Umbilical cord (tissue), 2 donors: ENCODE data around the gene BANP. TPM values are rescaled to one million over a fixed set of nuclear protein-coding genes. Genes with fewer than 3 reads are reported as not detected.
"Not testable (repeated sequence)": the region's sequence is repeated elsewhere in the genome, so short reads cannot be mapped to it uniquely, and the experiment has no call there.

Experiments
- DNase-seq: peaks from one replicate; pipeline ENCODE4 v3.0.0-alpha.2; 2015; ENCODE audit warnings: low spot score
- total RNA-seq: library from RNA; depleted of rRNA; stranded (reverse); fragments of >200 nt; gene quantifications from one replicate; pipeline ENCODE4 v1.2.3, GENCODE V29; 2014; ENCODE audit warnings: low replicate concordance; ENCODE audit not compliant: insufficient read depth

Gene BANP
- total RNA-seq, result 27.2 TPM

DNA sequence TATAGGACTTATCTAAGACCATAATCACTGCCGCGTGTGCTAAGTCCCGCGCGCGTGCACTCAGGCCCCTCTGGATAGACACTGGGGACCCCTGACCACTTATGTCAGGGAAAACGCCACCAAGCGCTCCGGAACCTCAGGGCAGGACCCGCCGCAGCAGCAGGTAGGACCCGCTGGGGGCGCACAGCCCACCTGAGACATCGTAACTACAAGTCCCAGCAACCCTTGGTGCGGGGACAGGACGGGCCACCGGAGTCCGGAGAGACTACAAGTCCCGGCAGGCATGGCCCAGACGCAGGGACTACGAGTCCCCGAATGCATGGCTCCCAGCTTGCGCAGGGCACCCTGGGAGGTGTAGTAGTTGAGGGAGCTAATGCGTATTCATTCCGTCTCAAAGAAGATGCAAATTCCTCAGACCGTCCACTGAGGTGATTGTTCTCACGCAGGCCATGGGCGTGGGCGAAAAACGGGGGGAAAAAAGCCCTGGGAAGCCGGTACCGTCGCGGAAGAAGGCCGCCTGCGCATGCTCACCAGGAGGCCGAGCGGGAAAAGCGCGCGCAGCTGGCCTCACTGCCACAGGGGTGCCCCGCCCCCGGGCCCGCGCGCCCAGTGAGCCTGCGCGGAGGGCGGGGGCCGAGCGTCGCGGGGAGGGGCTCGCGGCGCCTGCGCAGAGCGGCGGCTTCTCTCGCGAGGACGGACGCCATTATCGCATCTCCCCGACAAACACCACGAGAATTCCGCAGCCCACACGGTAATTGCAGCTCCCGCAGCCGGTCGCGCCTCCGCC lies at the start of gene BANP:
Gene BANP (plus strand): TSS at position 670 of the 787 bp plus-strand sequence. CDS start 23,682 bp downstream, outside the sequence.
- peak; percentile 100 for DNase-seq

GRCh38 chr16:87904963-87905362 lies 46.3 kb upstream of the BANP start:
- DNase-seq, result not testable (repeated sequence)

- not testable (repeated sequence) for DNase-seq
Observed at GRCh38 chr16:87905521-87905920, 45.7 kb upstream of the BANP start.

DNA sequence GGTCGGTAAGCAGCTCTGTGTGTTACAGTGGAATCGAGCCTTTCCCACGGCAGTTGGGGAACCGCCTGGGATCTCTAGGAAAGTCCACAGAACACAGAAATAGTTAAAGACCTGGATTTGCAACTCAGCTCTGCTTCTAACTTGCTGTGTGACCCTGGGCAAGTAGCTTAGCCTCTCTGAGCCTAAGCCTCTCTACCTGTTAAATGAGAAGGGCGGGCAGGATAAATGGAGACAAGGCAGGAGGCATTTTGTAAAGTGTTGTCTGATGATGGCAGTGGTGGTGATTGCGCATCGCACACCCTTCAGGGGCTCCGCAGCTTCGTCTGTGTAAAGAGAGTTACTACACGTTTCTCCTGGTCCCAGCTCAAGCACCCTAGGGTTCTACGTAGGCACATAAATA lies 43.1 kb upstream of the BANP start:
- not testable (repeated sequence) for DNase-seq

DNA sequence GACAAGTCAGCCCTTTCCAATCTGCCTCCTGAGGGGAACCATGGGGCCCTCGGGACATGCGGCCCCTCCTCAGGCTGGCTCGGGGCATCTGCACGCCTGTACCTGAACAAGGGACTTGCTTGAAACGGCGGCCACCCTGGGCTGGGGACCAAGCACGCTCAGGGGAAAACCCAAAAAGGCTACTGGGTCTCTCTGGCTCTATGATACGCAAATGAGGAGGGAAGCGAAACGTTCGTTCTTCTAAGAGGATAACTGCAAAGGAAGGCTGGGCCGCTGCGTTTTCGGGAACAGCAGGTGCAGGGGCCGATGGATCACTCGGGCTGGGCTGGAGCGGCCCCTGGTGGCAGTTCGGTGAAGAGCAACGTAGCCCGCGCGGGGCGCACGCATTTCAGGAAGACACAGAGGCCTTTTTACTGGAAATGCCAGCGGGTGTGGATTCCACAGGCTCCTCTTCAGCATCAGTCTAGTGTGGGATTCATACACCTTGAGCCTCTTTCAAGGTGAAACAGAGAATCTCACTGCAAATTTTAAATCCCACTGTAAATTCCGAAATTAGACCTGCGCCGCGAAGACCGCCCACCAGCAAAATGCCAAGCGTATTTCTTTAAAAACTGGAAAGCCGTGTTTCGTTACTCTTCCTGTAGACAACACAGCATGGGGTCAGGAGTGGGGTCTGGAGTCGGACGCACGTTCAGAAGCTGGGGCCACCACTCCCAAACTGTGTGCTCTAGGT lies 41.9 kb upstream of the BANP start:
- DNase-seq, result peak; percentile 42

DNA sequence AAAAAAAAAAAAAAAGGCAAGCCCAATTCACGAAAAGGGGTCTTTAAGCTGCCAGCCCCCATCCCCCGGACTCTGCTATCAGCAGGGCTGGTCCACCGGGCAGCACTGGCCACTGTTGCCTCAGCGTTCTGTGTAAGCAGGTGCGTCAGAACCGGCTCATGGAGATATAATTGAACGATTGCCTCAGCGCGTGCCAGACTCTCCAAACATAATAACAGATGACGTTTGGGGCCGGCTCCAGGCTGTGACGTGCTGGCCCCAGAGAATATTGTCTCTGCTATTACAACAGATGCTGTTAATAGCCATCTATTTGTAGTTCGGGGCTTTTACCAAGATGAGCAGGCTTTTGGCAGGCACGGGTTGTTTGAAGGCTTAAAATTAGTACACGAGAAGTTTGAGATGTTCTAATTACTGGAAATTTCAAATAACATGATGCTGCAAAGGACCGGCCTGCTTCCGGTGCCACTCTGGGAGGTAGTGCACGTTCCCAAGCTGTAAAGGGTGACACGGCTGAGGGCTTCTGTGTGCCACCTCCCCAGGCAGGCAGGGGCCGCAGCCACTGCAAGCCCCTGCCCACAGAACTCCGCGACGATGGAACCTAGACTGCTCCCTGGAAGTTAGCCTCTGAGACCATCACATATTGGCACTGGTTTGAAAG lies 40.0 kb upstream of the BANP start:
- not testable (repeated sequence) for DNase-seq

- DNase-seq, result not testable (repeated sequence)
Observed at GRCh38 chr16:87912691-87913090, 38.5 kb upstream of the BANP start.

- not testable (repeated sequence) for DNase-seq
Observed at GRCh38 chr16:87914021-87914725, 37.1 kb upstream of the BANP start.

DNA sequence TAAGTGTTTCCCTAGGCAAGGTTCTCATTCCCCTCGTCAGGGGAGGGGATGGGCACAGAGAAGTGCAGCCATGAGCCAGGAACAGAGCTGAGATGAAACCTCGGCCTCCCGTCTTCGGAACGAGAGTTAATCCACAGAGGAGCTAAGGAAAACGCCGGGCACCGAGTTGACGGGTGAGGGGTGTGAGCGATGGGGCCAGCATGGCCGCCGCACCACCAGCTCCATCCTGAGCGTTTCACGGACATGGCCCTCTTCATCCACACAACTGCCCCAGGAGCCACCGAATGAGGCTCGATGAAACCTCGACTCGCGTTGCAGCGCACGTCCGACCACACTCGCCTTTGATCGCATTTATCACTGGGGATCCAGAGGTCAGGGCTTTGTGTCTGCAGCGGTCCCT lies 36.4 kb upstream of the BANP start:
- DNase-seq, result no peak

GRCh38 chr16:87917503-87917902 lies 33.7 kb upstream of the BANP start:
- no peak for DNase-seq

- no peak for DNase-seq
Observed at GRCh38 chr16:87918338-87918737, 32.9 kb upstream of the BANP start.

DNA sequence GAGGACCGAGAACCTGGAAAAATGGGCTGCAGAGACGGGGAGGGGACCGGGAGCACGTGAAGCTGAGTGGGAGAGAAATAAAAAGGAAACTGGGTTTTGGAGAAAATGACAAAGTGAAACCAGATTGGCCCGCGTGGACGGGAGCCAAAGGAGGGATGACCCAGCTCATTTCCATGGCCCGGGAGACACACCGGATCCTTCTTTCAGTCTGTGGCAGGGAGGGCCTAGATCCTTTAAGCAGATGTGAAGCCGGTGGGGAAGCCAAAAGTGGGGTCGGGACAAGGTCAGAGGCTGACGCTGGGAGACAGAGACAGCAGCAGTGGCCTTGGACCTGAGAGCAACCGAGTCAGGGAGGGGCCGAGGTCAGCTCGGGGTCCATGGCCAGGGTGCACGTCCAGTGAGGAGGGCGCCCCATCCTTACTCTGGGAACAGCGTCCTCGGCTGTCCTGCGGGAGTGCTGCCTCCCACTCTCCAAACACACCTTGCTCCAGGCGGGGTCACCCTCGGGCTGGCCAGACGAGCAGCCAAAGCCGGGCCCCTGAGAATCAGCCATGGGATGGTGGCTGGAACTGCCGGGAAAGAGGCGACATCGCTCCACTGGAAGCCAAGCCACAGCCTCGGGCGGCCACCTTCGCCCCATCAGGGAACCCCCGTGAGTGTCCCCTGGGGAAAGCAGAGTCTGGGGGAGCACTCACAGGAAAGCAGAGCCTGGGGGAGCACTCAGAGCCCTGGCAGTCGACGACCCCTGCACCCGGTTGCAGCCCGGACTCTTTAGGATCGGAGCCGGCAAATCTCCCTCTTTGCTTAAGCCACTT lies 32.2 kb upstream of the BANP start:
- DNase-seq, result no peak

- DNase-seq, result no peak
Observed at GRCh38 chr16:87919681-87919994, 31.6 kb upstream of the BANP start.

- DNase-seq, result no peak
Observed at GRCh38 chr16:87921236-87921773, 29.9 kb upstream of the BANP start.

DNA sequence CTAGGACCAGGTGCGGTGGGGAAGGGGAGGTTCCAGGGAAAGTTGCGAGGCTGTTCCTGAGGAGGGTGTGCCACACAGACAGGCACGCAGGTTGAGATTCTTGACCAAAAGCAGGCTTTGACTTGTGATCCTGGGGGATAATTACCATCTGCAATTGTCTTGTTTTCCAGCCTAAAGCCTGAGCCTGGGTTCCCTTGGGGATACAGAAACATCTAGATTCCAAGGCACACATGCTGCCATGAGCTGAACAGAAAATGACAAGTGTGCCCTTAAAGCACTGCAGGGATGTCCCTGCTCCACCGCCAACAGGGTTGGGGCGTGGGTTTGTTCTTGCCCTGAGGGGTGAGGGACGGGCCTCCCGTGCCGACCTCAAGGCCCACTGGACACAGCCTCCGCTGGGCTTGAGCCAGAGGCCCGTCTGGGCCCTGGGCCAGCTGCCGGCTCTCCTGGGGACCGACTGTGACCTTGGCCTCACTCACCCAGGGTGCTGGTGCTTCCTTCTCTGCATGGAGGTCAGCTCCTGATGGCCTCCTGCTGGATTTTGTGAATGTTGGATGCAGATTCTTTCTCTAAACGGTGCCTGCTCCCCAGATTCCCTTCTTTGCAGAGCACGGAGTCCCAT lies 28.9 kb upstream of the BANP start:
- DNase-seq, result no peak

DNA sequence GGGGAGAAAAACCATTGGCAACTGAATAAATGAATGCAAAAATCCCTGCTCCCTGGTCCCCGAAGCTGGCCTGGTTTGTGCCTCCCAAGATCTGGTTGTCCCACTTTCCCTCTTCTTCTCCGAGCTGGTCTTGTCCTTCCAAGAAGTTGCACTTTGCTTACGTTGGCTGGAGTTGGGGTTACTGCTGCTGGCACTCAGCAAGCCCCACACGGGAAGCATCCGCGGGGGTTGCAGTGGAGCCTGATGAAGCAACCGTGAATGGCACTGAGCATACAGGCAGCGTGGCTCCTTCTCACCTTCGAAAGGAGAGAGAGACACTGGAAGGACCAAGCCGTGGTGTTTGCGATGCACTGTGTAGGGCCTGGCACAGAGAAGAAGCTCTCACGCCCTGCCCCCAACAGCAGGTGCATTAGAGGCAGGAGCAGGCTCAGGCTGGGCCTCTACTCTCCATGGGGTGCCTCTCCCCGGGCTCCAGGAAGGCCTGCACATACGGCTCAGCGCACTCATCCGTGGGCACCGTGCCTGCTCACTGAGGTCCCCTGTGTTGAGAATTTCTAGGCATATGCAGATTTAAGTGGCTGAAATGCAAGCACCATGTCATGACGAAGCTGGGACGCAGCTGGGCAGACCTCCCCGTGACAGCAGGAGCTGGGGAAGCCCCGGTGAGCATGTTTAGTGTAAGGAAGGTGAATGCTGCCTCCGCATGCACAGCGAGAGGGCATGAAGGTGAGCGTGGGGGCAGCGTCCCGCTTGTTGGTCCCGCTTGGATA lies 27.0 kb upstream of the BANP start:
- DNase-seq, result no peak

- DNase-seq, result no peak
Observed at GRCh38 chr16:87924811-87925670, 26.2 kb upstream of the BANP start.
